Neural crest cell (in vitro differentiated cells): ENCODE results near the gene ABTB2. TPM values are rescaled to one million over a fixed set of nuclear protein-coding genes. Genes with fewer than 3 reads are reported as not detected.

Experiments
- DNase-seq: peaks from one replicate; pipeline ENCODE4 v3.0.0; 2021; ENCODE audit warnings: low read depth, mixed read lengths, low spot score
- H3K27ac Mint-ChIP-seq: one replicate; pipeline ENCODE4 v1.8.0; 2021; ENCODE audit warnings: mild to moderate bottlenecking, mixed read lengths; ENCODE audit not compliant: unreplicated experiment
- H3K27me3 Mint-ChIP-seq: 2 replicates; pipeline ENCODE4 v1.8.0; 2021; ENCODE audit warnings: low read depth, mild to moderate bottlenecking, mixed read lengths
- H3K36me3 Mint-ChIP-seq: 2 replicates; pipeline ENCODE4 v1.8.0; 2021; ENCODE audit warnings: low read depth, mild to moderate bottlenecking, mixed read lengths
- H3K4me1 Mint-ChIP-seq: 2 replicates; pipeline ENCODE4 v1.8.0; 2021; ENCODE audit warnings: mixed read lengths
- H3K4me3 Mint-ChIP-seq: one replicate; pipeline ENCODE4 v1.8.0; 2021; ENCODE audit warnings: mild to moderate bottlenecking, mixed read lengths
- H3K9me3 Mint-ChIP-seq: 2 replicates; pipeline ENCODE4 v1.8.0; 2021; ENCODE audit warnings: mixed read lengths
- total RNA-seq: library from RNA; stranded (reverse); gene quantifications from 2 replicates; pipeline ENCODE4 v1.2.1, GENCODE V29; 2021
- TF ChIP-seq, protein P1 (sequence below): fragments of 200-600 bp; sonication (generic); conservative IDR thresholded peaks from 2 replicates; pipeline ENCODE4 v1.5.0; 2021; ENCODE audit warnings: antibody characterized with exemption, mild to moderate bottlenecking

Gene ABTB2
- total RNA-seq, 1 donor from 2014 or later: 3.0 TPM

DNA sequence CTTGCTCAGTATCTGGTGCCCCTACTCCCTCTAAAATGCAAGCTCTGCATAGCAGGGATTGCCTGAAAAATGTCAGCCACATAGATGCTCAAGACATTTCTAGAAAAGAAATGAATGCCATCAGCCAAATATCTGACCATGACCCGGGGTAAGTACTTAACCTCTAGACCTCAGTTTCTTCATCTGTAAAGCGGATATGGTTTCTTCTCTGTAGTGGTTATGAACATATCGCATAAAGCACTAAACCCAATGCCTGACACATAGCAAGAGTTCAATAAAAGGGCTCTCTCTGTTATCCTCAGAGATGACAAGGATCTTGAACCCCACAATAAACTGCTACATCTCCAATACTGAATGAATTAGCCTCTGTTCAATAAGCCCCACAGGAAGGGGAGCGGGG, 122.6 kb downstream of the ABTB2 start:
- no peak overlapping the region for H3K4me3 Mint-ChIP-seq
- H3K9me3 Mint-ChIP-seq: no peaks in the 10 kb centered on the region
- H3K27me3 Mint-ChIP-seq: no peaks in the 10 kb centered on the region
- no peak for DNase-seq
- no peaks in the 10 kb centered on the region for H3K36me3 Mint-ChIP-seq
- H3K4me1 Mint-ChIP-seq: peaks cover 20% of the 10 kb centered on the region
- TF ChIP-seq, protein P1, sequence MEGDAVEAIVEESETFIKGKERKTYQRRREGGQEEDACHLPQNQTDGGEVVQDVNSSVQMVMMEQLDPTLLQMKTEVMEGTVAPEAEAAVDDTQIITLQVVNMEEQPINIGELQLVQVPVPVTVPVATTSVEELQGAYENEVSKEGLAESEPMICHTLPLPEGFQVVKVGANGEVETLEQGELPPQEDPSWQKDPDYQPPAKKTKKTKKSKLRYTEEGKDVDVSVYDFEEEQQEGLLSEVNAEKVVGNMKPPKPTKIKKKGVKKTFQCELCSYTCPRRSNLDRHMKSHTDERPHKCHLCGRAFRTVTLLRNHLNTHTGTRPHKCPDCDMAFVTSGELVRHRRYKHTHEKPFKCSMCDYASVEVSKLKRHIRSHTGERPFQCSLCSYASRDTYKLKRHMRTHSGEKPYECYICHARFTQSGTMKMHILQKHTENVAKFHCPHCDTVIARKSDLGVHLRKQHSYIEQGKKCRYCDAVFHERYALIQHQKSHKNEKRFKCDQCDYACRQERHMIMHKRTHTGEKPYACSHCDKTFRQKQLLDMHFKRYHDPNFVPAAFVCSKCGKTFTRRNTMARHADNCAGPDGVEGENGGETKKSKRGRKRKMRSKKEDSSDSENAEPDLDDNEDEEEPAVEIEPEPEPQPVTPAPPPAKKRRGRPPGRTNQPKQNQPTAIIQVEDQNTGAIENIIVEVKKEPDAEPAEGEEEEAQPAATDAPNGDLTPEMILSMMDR: no peak
- H3K27ac Mint-ChIP-seq: no peak overlapping the region

DNA sequence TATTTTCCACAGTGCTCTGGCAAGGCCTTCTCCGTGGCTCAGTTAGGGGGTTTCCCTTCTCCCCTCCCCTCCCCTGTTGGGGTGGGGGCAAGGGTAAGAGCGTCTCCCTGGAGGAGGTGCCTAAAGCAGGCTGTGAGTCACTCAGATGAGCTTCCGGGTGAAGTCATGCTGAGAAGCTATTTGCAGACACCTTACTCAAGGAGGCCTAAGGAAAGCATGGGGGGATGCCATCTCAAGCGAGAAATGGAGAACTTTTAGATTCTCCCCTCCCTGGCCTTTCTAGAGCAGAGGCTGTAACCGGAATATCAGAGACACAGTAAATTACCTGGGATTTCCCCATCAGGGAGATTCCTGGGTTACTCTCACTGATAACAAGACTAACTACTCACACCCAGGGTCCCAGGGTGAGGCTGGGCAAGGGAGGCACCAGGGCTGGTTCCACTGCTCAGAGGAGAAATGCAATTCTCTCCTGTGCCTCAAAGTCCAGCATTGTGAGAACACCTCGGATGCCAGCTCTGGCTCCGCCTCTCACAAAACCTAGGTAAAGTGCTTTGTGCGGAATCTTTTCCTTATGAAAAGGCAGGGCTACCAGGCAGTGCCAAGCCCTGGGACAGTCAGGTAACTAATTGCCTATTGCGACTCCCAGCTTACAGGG, 123.6 kb downstream of the ABTB2 start:
- no peak overlapping the region for H3K27ac Mint-ChIP-seq
- H3K4me3 Mint-ChIP-seq: no peak overlapping the region
- DNase-seq: no peak
- no peaks in the 10 kb centered on the region for H3K9me3 Mint-ChIP-seq
- H3K27me3 Mint-ChIP-seq: no peaks in the 10 kb centered on the region
- H3K36me3 Mint-ChIP-seq: no peaks in the 10 kb centered on the region
- H3K4me1 Mint-ChIP-seq: peaks cover 16% of the 10 kb centered on the region
- TF ChIP-seq, protein P1: no peak

DNA sequence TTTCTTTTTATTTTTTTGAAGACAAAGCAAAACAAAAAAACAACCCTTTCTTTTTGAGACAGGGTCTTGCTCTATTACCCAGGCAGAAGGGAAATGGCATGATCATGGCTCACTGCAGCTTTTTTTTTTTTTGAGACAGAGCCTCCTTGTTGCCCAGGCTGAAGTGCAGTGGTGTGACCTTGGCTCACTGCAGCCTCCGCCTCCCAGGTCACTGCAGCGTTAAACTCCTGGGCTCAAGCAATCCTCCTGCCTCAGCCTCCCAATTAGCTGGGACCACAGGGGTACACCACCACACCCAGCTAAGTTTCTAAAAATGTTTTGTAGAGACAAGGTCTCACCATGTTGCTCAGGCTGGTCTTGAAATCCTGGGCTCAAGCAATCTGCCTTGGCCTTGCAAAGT, 124.6 kb downstream of the ABTB2 start:
- TF ChIP-seq, protein P1: no peak
- Mint-ChIP-seq H3K27me3 (no peaks in the 10 kb centered on the region), H3K27ac (no peak overlapping the region)

DNA sequence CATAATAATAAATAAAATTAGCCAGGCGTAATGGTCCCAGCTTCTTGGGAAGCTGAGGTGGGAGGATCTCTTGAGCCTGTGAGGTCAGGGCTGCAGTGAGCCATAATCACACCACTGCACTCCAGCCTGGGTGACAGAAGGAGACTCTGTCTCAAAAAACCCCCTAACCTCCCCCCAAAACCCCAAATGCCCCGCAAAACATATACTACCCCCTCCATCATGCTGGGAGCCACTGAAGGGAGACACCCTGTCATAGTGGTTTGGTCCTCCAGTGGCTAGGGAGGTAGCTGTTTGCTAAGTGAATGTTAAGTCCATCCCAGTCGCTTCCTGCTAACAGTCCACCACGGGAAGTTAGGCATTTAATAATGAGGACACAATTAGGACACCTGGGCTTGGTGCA, 125.0 kb downstream of the ABTB2 start:
- no peak overlapping the region for H3K27ac Mint-ChIP-seq
- H3K4me3 Mint-ChIP-seq: no peak overlapping the region
- no peaks in the 10 kb centered on the region for H3K9me3 Mint-ChIP-seq
- peaks cover 16% of the 10 kb centered on the region for H3K4me1 Mint-ChIP-seq
- TF ChIP-seq, protein P1: no peak
- H3K27me3 Mint-ChIP-seq: no peaks in the 10 kb centered on the region
- H3K36me3 Mint-ChIP-seq: no peaks in the 10 kb centered on the region
- no peak for DNase-seq

More for the DNA sequence above, 124.6 kb downstream of the ABTB2 start:
- Mint-ChIP-seq H3K4me3 (no peak overlapping the region), H3K9me3 (no peaks in the 10 kb centered on the region), H3K4me1 (peaks cover 16% of the 10 kb centered on the region), H3K36me3 (no peaks in the 10 kb centered on the region)
- DNase-seq: no peak

DNA sequence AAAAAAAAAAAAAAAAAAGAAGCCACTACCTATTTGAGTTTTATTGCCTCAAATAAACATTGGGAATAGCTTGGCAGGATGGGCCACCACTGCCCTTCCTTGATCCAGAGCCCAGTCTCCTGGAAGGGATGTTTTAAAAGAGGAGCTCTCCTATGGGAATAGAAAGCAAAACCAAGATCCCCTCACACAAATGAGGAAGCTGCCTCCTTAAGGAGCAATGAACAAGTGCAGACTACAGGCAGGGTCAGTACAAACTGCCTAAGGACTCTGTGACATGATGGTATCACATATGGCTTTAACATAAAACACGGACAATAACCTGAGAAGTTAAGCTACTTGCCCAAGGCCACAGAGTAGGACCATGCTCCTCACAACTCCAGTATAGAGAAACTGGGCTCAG, 131.6 kb downstream of the ABTB2 start:
- TF ChIP-seq, protein P1: no peak
- H3K4me3 Mint-ChIP-seq: no peak overlapping the region
- no peaks in the 10 kb centered on the region for H3K36me3 Mint-ChIP-seq
- no peak for DNase-seq
- no peak overlapping the region for H3K27ac Mint-ChIP-seq
- H3K9me3 Mint-ChIP-seq: no peaks in the 10 kb centered on the region
- no peaks in the 10 kb centered on the region for H3K27me3 Mint-ChIP-seq
- peaks cover 16% of the 10 kb centered on the region for H3K4me1 Mint-ChIP-seq
